CD4-positive, alpha-beta T cell treated with Interleukin-10 for 1 hour (primary cell): ENCODE results near the gene PGAM5.
A peak's percentile ranks its signal among the peaks of the same experiment; 100 is the strongest.
"Not testable (repeated sequence)": the region's sequence is repeated elsewhere in the genome, so short reads cannot be mapped to it uniquely, and the experiment has no call there.

Experiments
- DNase-seq: peaks from one replicate; pipeline ENCODE4 v3.0.0-alpha.2; 2020

The PGAM5 gene

GRCh38 chr12:132753670-132754069, 43.0 kb downstream of the PGAM5 start:
- DNase-seq, result not testable (repeated sequence)

DNA sequence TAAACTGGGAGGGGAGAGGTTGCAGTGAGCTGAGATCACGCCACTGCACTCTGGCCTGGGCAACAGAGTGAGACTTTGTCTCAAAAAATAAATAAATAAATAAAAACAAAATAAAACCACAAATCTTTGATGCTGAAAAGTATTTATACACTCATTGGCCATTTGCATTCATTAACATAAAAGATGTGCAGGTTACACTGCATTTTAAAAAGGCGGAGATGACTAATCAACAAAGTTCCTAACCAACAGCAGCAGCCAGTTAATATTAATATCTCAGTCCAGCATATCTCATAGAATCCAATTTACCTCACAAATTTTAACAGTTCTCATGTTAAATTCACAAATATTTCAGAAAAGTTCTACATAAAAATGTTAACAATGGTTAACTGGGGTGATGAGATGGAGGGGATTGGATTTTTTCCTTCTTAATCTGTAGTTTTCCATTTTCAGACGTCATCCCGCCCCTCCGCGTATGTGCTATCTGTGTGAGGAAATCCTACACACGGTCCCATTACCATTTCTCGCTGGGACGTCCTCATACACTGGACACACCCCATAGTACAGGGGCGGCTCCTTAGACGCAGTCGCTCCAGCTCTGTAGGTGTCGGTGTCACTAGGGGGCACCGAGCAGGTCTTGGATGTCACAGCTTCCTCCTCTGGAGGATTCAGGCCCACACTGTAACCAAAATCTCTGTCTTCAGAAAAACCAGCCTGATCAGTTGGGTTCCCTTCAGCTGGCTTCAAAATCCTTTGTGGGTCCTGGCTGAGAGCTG, 43.7 kb downstream of the PGAM5 start:
- DNase-seq, result no peak

DNA sequence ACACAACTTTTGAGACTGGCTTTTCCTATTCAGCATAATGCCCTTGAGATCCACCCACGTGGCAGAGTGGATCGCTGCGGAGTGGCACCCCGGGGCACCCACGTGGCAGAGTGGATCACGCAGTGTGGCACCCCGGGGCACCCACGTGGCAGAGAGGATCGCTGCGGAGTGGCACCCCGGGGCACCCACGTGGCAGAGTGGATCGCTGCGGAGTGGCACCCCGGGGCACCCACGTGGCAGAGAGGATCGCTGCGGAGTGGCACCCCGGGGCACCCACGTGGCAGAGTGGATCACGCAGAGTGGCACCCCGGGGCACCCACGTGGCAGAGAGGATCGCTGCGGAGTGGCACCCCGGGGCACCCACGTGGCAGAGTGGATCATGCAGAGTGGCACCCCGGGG, 48.2 kb downstream of the PGAM5 start:
- not testable (repeated sequence) for DNase-seq

- no peak for DNase-seq
Measured at GRCh38 chr12:132759359-132759758, 48.7 kb downstream of the PGAM5 start.

- peak; percentile 65 for DNase-seq
Measured at GRCh38 chr12:132761032-132761920, 50.6 kb downstream of the PGAM5 start, which contains the start of gene ANKLE2. Gene ANKLE2 (minus strand): TSS chr12:132761832. CDS start chr12:132761798, 34 bp downstream.

GRCh38 chr12:132761921-132762583, 51.4 kb downstream of the PGAM5 start:
- DNase-seq, result peak; percentile 88

- no peak for DNase-seq
Measured at GRCh38 chr12:132764231-132764630, 53.6 kb downstream of the PGAM5 start.

DNA sequence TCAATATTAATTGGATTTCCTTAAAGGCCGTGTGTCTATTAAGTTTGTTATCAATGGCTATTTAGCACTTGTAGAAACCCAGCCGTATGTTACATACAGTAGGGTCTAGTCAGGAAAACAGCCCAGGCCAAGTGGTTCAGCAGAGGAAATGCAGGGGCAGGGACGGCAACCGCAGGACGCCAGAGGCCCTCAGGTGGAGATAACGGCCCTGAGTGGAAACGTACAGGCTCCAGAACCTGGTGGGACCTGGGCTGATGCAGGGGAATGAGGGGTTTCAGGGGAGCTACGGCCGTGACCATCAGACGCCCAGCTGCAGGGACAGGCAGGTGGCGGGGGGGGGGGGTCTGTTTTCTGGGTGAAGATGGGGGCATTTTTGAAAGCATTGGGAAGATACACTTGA, 54.7 kb downstream of the PGAM5 start:
- DNase-seq, result no peak

GRCh38 chr12:132766380-132767085, 55.9 kb downstream of the PGAM5 start:
- DNase-seq, result no peak

DNA sequence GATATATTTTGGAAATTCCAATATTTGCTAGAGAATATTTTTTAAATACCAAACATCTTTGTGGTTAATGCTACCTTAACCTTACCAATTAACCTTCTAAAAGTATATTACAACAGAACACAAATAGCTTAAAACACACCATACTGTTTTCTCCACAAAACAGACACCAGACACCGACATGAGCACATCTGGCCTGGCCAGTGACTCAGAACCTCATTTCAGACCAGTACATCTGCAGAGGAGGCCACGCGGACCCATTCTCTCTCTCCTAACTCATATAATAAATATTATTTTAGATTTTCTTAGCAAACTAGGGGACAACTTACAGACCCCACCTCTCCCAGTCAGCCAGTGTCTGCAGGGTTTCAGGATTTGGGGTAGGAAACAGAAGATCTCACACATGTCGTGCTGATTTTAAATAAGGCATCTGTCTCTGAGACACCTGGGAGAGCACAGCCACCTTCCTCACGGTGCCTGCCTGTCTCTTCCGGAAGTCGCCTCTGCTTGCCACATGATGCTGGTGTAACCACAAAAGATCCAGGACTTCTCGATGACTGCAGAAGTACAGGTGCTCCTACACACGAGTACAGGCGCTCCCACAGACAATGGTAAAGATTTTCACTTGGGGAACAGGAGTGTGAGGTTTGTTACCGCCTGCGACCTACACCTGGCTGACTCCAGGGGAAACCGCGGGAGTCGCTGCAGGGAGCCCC, 60.6 kb downstream of the PGAM5 start:
- peak; percentile 56 for DNase-seq
